ENCODE results near the gene CLDN22.

Gene CLDN22

DNA sequence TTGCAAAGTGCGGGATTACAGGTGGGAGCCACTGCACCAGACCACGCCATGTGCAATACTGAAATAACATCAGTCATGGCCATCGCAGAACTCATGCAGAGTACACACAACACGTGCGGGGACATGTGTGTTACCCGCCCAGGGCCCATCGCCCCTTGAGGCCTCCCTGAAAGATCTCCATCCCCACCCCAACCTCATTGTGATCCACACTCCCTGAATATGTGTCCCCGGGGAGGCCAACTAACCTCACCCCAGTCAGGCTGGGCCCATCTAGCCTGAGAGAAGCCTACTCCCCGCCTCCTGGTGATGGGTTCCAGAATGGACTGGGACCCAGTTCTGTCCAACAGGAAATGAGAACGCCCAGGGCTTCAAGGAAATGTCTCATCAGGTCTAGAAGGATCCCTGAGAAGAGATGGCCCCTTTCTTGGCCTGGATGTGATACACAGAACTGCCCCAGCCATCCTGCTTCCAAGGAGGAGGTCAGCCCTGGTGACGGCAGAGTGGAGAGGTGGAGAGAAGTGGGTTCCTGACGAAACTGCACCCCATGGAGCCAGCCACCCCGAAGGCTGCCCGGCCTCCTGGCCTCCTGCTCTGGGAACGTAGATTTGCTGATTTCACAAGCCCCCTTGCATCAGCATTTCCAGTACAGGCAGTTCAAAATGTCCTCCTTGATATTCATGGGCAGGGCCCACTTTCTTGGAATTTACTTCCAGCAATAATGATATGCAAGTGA, 24.6 kb upstream of the CLDN22 start:
- H3K27me3 ChIP-seq (ENCODE audit: insufficient read depth, low read length, poor library complexity): no peaks in the 10 kb centered on the region
- DNase-seq (no peak), ATAC-seq (ENCODE audit: insufficient read depth, low read depth) (no peak)
- no peak overlapping the region for H3K4me2 ChIP-seq (ENCODE audit: insufficient read depth, low read length)
- TF ChIP-seq, protein P1, sequence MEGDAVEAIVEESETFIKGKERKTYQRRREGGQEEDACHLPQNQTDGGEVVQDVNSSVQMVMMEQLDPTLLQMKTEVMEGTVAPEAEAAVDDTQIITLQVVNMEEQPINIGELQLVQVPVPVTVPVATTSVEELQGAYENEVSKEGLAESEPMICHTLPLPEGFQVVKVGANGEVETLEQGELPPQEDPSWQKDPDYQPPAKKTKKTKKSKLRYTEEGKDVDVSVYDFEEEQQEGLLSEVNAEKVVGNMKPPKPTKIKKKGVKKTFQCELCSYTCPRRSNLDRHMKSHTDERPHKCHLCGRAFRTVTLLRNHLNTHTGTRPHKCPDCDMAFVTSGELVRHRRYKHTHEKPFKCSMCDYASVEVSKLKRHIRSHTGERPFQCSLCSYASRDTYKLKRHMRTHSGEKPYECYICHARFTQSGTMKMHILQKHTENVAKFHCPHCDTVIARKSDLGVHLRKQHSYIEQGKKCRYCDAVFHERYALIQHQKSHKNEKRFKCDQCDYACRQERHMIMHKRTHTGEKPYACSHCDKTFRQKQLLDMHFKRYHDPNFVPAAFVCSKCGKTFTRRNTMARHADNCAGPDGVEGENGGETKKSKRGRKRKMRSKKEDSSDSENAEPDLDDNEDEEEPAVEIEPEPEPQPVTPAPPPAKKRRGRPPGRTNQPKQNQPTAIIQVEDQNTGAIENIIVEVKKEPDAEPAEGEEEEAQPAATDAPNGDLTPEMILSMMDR (IDR thresholded peaks at IDR 0.05; ENCODE audit: borderline replicate concordance, extremely low read depth, low read length, poor library complexity, severe bottlenecking): no peak
- no peak for TF ChIP-seq EZH2 (IDR thresholded peaks at IDR 0.05; ENCODE audit: borderline replicate concordance, low read depth, low read length, severe bottlenecking)
- no peak overlapping the region for H3K4me3 ChIP-seq (ENCODE audit: low read depth in 1 of 2, low read length in 2 of 2)
- H2AFZ ChIP-seq (ENCODE audit: low read depth, low read length): no peak overlapping the region
- no peak overlapping the region for H3K27ac ChIP-seq (ENCODE audit: low read length)
- no peaks in the 10 kb centered on the region for H4K20me1 ChIP-seq (ENCODE audit: insufficient read depth, low read length)
- H3K9me3 ChIP-seq (ENCODE audit: insufficient read depth, low read length, severe bottlenecking): no peaks in the 10 kb centered on the region
- no peak overlapping the region for H3K9ac ChIP-seq (ENCODE audit: low read depth, low read length)
- H3K4me1 ChIP-seq (ENCODE audit: insufficient read depth, low read length): no peaks in the 10 kb centered on the region
- no peaks in the 10 kb centered on the region for H3K79me2 ChIP-seq (ENCODE audit: insufficient read depth, low read length)
- no peaks in the 10 kb centered on the region for H3K36me3 ChIP-seq (ENCODE audit: insufficient read depth, low read length)

DNA sequence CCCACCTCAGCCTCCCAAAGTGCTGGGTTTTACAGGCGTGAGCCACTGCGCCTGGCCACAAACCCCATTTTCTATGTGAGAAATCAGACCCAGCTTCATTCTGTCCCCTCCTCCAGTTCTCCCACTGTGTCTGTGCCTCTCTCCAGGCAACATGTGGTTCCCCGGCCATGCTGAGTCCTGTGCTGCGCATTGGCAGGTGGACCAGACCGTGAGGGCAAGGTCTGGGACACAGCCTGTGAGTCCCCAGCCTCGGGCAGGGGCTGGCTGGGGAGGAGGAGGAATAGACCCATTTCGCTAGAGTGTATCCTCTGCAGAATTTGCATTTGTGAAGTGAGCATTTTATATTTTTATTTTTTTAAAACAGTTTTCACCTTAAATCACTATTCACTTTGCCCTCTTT, 23.7 kb upstream of the CLDN22 start:
- TF ChIP-seq EZH2 (IDR thresholded peaks at IDR 0.05; ENCODE audit: borderline replicate concordance, low read depth, low read length, severe bottlenecking): no peak
- TF ChIP-seq, protein P1 (IDR thresholded peaks at IDR 0.05; ENCODE audit: borderline replicate concordance, extremely low read depth, low read length, poor library complexity, severe bottlenecking): no peak
- H3K9ac ChIP-seq (ENCODE audit: low read depth, low read length): no peak overlapping the region
- H3K4me1 ChIP-seq (ENCODE audit: insufficient read depth, low read length): no peaks in the 10 kb centered on the region
- DNase-seq: no peak
- H3K27ac ChIP-seq (ENCODE audit: low read length): no peak overlapping the region
- no peak overlapping the region for H3K4me2 ChIP-seq (ENCODE audit: insufficient read depth, low read length)
- H2AFZ ChIP-seq (ENCODE audit: low read depth, low read length): no peak overlapping the region
- no peak overlapping the region for H3K4me3 ChIP-seq (ENCODE audit: low read depth in 1 of 2, low read length in 2 of 2)
- no peaks in the 10 kb centered on the region for H3K36me3 ChIP-seq (ENCODE audit: insufficient read depth, low read length)
- no peak for ATAC-seq (ENCODE audit: insufficient read depth, low read depth)
- H3K79me2 ChIP-seq (ENCODE audit: insufficient read depth, low read length): no peaks in the 10 kb centered on the region
- no peaks in the 10 kb centered on the region for H3K27me3 ChIP-seq (ENCODE audit: insufficient read depth, low read length, poor library complexity)
- no peaks in the 10 kb centered on the region for H4K20me1 ChIP-seq (ENCODE audit: insufficient read depth, low read length)
- H3K9me3 ChIP-seq (ENCODE audit: insufficient read depth, low read length, severe bottlenecking): no peaks in the 10 kb centered on the region

DNA sequence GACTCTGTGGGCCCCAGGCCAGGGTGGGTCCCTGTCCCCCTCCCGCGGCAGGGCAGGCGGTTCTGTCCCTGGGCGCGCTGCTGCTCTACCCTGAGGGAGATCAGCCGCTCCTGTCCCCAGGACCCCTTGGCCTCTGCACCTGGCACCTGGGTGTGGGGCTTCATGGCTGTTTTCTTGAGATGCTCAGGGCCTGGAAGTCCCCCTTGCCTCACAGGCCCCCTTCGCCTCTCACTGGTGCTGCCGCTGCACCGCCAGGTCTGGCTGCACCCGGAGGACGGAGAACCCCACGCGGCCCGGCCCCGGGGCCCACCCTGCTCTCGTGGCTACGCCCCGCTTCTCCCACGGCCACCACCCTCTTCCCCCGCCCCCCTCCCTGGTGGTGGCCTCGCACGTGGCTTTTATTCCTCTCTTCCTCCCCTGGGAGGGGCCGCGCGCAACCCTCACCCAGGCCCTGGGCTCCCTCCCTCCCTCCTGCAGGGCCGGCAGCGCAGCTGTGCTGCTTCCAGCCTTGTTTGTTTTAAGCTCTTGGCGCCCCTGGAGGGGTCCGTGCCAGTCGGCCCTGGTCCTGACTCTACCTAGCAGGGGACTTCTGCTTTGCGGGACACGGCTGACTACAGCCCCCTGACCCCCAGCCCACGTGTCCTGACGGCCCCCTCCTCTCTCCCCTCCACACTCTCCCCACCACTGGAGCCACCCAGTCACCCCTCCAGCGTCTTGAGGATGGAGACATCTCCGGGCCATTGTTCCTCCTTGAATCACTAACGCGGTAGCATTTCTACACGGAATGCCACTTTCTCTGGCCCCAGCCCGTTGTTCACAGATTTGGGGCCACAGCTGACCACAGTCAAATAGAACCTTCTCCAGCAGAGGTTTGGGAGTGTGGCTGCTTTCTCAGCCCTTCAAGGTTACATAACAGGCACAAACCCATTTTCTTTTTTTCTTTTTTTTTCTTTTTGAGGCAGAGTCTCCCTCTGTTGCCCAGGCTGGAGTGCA, 22.8 kb upstream of the CLDN22 start:
- ATAC-seq (ENCODE audit: insufficient read depth, low read depth): 0 out of 3 replicates have a peak, but pooled peaks have one; percentile 29

More for the DNA sequence above, 22.8 kb upstream of the CLDN22 start:
- Histone ChIP-seq H3K4me1 (ENCODE audit: insufficient read depth, low read length) (no peaks in the 10 kb centered on the region), H3K9me3 (ENCODE audit: insufficient read depth, low read length, severe bottlenecking) (no peaks in the 10 kb centered on the region), H3K27me3 (ENCODE audit: insufficient read depth, low read length, poor library complexity) (no peaks in the 10 kb centered on the region), H3K36me3 (ENCODE audit: insufficient read depth, low read length) (no peaks in the 10 kb centered on the region), H3K9ac (ENCODE audit: low read depth, low read length) (no peak overlapping the region), H2AFZ (ENCODE audit: low read depth, low read length) (no peak overlapping the region), H3K4me2 (ENCODE audit: insufficient read depth, low read length) (no peak overlapping the region), H3K4me3 (ENCODE audit: low read depth in 1 of 2, low read length in 2 of 2) (no peak overlapping the region), H4K20me1 (ENCODE audit: insufficient read depth, low read length) (no peaks in the 10 kb centered on the region), H3K79me2 (ENCODE audit: insufficient read depth, low read length) (no peaks in the 10 kb centered on the region), H3K27ac (ENCODE audit: low read length) (no peak overlapping the region)
- no peak for DNase-seq
- TF ChIP-seq EZH2 (IDR thresholded peaks at IDR 0.05; ENCODE audit: borderline replicate concordance, low read depth, low read length, severe bottlenecking): no peak
- TF ChIP-seq, protein P1 (IDR thresholded peaks at IDR 0.05; ENCODE audit: borderline replicate concordance, extremely low read depth, low read length, poor library complexity, severe bottlenecking): no peak

All from DND-41 (cell line).